ENCODE data around the gene C1GALT1.
A peak's percentile ranks its signal among the peaks of the same experiment; 100 is the strongest.
"Not testable (repeated sequence)": the region's sequence is repeated elsewhere in the genome, so short reads cannot be mapped to it uniquely, and the experiment has no call there.

The C1GALT1 gene

DNA sequence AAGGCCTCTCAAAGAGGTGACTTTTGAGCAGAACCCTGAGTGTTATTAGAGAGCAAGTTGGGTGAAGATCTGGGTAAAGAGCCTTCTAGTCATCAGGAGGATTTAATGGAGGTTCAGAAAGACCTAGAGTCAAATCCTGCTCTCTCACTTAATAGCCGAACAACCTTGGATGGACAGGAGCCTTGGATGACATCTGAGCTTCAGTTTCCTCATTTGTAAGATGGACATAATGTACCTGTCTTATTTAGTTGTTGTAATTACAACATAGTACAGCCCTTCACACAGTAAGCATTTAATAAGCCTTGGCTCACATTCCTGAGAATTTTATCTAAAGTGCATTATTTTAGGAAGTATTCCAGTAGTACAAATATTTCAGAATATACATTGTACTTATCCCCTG is 57.0 kb downstream of the C1GALT1 start:
- DNase-seq: no peak

DNA sequence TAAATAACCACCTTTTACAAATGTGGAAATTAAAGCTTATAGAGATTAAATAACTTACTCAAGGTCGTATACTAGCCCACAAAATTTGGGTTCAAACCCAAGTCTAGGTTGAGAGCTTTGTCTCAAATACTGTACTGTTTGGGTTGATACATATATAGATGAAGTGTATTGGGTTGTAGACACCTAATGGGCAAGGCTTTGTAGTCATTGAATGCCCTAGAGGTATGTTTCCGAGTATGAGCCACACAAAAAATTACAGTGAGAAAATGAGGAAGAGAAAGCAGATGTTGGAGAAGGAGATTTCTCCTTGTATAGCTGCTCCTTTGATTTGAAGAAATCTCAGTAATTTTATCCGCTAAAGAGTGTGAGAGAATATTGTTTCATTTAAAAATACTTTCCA is 60.6 kb downstream of the C1GALT1 start:
- peak; percentile 4 for DNase-seq

DNA sequence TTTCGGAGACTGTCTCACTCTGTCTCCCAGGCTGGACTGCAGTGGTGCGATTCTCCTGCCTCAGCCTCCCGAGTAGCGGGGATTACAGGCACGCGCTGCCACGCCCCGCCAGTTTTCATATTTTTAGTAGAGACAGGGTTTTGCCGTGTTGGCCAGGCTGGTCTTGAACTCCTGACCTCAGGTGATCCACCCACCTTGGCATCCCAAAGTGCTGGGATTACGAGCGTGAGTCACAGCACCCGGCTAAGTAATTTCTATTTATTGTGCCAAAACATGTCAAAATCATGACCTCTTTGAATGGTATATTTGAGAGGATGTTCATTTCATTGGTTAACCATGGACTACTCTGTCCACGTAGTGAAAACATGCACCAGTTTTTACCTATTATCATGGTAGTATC is 62.9 kb downstream of the C1GALT1 start:
- not testable (repeated sequence) for DNase-seq

GRCh38 chr7:7246223-7246622 is 63.9 kb downstream of the C1GALT1 start:
- DNase-seq: no peak

- DNase-seq: no peak
Measured at GRCh38 chr7:7247658-7248057, 65.3 kb downstream of the C1GALT1 start.

- peak; percentile 15 for DNase-seq
Measured at GRCh38 chr7:7249814-7250213, 67.5 kb downstream of the C1GALT1 start.

- peak; percentile 76 for DNase-seq
Measured at GRCh38 chr7:7251742-7252141, 69.4 kb downstream of the C1GALT1 start.

DNA sequence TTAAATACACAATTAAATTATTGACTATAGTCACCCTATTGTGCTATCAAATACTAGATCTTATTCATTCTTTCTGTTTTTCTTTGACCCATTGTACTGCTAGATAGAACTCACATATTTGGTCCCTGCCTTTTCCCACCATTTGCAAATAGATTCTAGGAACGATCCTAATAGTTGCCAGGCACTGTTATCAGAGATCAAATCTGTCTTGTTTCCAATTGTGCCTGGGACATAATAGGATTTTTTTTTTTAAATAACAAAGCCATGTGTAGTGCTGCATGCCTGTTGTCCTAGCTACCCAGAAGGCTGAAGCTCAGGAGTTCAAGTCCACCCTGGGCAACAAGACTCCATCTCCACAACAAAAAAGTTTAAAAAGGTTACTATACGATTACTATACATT is 72.0 kb downstream of the C1GALT1 start:
- no peak for DNase-seq

DNA sequence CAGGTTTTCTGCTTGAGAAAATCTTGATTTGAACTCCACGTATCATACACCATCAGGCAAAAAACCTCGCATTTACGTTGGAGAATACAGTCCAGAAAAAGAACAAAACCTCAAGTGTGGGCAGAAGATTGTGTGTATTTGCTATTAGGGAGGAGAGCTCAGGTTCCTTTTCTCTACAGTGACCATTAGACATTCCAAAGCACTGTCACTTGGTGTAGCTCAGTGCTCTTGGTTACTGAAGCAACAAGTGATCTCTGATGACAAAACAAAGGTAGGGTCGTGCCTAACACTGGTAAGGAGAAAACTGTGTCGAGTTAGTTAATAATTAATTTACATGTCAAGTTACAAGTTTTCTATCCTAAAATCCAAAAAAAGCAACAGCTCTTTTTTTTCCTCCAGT is 72.6 kb downstream of the C1GALT1 start:
- no peak for DNase-seq

DNA sequence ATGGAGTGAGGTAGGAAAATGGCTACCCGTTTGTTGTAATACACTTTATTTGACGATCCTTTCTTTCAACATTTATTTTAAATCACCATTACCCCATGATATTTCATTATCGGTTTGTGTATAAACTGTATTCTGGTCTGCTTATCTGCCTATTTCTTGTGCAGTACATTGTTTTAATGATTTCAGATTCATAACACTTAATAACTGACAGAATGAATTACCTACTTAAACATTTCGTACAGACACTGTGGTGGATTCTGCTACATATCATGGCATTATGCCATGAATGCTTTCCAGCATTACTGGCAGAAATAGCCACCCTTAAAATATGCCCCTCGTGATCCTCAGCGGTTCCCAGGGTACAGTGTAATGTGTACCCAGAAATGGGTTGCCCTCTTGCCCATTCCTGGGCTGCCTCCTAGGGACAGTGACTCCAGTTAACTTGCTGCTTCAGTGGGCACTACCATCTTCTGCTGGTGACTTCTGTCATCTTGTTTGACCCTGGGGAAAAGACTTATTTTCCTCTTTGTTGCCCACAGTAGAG is 74.5 kb downstream of the C1GALT1 start:
- no peak for DNase-seq

- peak; percentile 57 for DNase-seq
Measured at GRCh38 chr7:7257899-7258692, 75.8 kb downstream of the C1GALT1 start.

- no peak for DNase-seq
Measured at GRCh38 chr7:7261863-7262262, 79.5 kb downstream of the C1GALT1 start.

GRCh38 chr7:7263297-7264230 is 81.2 kb downstream of the C1GALT1 start:
- no peak for DNase-seq

DNA sequence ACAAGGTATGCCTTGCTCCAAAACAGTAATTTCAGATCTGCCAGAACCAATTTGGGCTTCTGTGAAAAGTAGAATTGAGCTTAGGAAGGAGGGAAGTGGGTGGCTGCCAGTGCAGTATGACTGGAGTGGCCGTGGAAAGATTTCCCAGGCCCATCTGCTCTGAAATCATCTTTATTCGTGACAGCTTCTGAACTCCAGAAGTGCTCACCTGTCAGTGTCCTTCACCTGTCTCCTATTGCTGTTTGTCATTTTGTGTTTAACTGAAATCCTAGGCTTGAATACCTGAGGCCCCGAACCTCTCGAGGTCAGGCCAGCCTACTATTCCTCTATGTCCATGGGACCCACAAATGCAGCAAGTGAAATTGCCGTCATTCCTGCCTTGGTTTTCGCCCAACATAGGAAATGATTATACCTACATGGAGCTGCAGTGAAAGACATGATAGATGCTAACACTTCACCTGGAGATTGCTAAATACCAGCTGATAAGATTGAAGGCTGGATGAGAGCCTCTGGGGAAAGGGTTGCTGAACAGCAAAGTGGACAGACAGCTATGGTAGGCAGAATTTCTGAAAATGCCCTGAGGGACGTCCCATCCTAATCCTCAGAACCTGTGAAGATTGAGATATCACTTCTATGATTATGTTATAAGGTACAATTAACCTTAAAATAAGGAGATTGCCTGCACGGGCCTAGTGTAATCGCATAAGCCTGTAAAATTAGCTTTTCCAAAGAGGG is 82.1 kb downstream of the C1GALT1 start:
- DNase-seq: no peak

GRCh38 chr7:7265081-7266075 is 83.0 kb downstream of the C1GALT1 start:
- DNase-seq: no peak

GRCh38 chr7:7266257-7266881 is 84.0 kb downstream of the C1GALT1 start:
- no peak for DNase-seq

DNA sequence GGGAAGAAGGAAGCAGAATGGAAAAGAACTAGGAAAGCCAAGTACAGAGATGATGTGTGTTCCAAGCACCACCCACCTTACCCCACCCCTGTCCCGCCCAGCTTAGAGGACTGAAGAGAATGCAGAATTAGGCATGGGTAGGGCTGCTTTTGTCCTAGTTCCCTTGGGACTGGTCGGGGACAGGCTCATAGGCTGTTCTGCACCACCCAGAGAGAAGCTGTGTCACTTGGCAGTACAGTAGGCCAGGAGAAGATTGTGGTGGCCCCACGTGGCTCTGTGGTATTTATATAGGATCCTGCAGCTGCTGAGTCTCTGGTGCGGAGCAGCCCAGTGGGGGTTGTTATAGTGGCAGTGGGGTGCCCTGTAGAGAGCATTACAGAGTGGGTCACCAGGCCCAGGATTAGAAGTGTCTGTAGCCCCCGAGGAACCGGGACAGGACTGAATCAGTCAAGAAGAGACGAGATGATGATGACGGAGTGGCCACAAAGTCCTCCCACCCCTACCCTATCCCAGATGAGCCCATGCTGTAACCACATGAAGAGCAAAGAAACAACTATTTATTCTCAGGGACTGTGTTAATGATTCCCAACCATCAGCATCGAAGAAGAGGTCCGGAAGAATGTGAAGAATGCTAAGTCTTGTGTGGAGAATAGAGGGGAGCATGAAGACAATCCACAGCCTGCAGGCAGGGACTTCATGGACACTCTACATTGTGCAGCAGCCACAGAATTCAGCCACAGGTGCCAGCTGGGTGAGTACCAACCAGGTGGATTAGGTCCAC is 88.9 kb downstream of the C1GALT1 start:
- no peak for DNase-seq

DNA sequence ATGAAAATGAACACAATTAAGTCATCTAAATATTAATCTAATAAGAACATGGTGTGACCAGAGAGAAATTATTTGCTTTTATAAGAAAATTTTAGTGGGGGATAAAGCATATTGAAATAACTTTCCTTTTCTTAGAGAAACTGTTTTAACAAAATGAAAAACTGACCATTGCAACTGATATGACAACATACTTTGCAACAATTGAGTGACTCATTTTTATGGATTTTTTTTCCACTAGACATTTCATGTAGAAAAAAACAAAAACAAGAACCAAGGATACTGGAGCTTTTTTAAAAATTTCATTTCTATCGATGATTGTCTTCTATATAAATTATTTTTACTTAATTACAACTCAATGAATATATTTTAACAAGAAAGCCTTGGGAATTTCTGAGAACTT is 90.0 kb downstream of the C1GALT1 start:
- DNase-seq: peak; percentile 23

GRCh38 chr7:7274782-7275181 is 92.4 kb downstream of the C1GALT1 start:
- DNase-seq: no peak

- DNase-seq: no peak
Measured at GRCh38 chr7:7276161-7276560, 93.8 kb downstream of the C1GALT1 start.

Data from suppressor macrophage treated with lipopolysaccharide for 4 hours (primary cell).